K562 (cell line): Measurements from ENCODE around the gene CD164L2. TPM values are rescaled to one million over a fixed set of nuclear protein-coding genes. Genes with fewer than 3 reads are reported as not detected.

Experiments used
- ARNT ChIP-seq, 2 experiments: fragments of 450-650 bp; IDR thresholded peaks; 2 replicates each; pipeline ENCODE4 v1.6.1; 2016; ENCODE audit warnings: mild to moderate bottlenecking in 1 of 2
- COPS2 ChIP-seq: fragments of 450-650 bp; conservative IDR thresholded peaks from 2 replicates; pipeline ENCODE4 v1.6.1; 2016; ENCODE audit warnings: mild to moderate bottlenecking, moderate library complexity
- CTCFL ChIP-seq: IDR thresholded peaks from 2 replicates; pipeline ENCODE4 v1.6.1; 2011; ENCODE audit warnings: borderline replicate concordance, low read depth, mild to moderate bottlenecking, moderate library complexity, low read length; ENCODE audit not compliant: insufficient read depth, poor library complexity, severe bottlenecking
- EP300 ChIP-seq: IDR thresholded peaks from 2 replicates; pipeline ENCODE4 v1.6.1; 2012; ENCODE audit warnings: low read length, improper control_type of control experiment
- EP400 ChIP-seq: fragments of 450-650 bp; IDR thresholded peaks from 2 replicates; pipeline ENCODE4 v1.6.1; 2017; ENCODE audit warnings: antibody characterized with exemption, mild to moderate bottlenecking, moderate library complexity
- FOXJ2 ChIP-seq: fragments of 200-800 bp; sonication (Bioruptor generic); IDR thresholded peaks from 2 replicates; pipeline ENCODE4 v1.6.1; 2016; ENCODE audit warnings: missing genetic modification characterization, missing compliant biosample characterization
- KDM5B ChIP-seq: fragments of 200-600 bp; sonication (generic); IDR thresholded peaks from 2 replicates; pipeline ENCODE4 v1.6.1; 2012; ENCODE audit warnings: low read depth, mild to moderate bottlenecking, moderate library complexity, low read length, control low read depth, inconsistent platforms; ENCODE audit not compliant: insufficient replicate concordance
- MCM3 ChIP-seq: fragments of 450-650 bp; IDR thresholded peaks from 2 replicates; pipeline ENCODE4 v1.6.1; 2016
- MXD1 ChIP-seq: fragments of 250-450 bp; sonication (Bioruptor Pico); IDR thresholded peaks from 2 replicates; pipeline ENCODE4 v1.8.0; 2021; ENCODE audit warnings: borderline replicate concordance, mild to moderate bottlenecking, moderate library complexity; ENCODE audit not compliant: poor library complexity, severe bottlenecking
- NFXL1 ChIP-seq: fragments of 450-650 bp; formaldehyde crosslinking; IDR thresholded peaks from 2 replicates; pipeline ENCODE4 v1.4.0; 2021; ENCODE audit warnings: mild to moderate bottlenecking
- NR1H2 ChIP-seq: sonication (generic); formaldehyde crosslinking; IDR thresholded peaks from 2 replicates; pipeline ENCODE4 v1.4.0; 2020; ENCODE audit warnings: mild to moderate bottlenecking, missing genetic modification reagents
- PKNOX1 ChIP-seq: fragments of 450-650 bp; IDR thresholded peaks from 2 replicates; pipeline ENCODE4 v1.6.1; 2016
- SMAD1 ChIP-seq: fragments of 150-350 bp; IDR thresholded peaks from 2 replicates; pipeline ENCODE4 v1.6.1; 2014; ENCODE audit warnings: low read length, low read depth; ENCODE audit not compliant: partially characterized antibody
- SMAD4 ChIP-seq: fragments of 250-450 bp; sonication (Bioruptor Pico); conservative IDR thresholded peaks from 2 replicates; pipeline ENCODE4 v1.8.0; 2021; ENCODE audit warnings: inconsistent platforms, mild to moderate bottlenecking, moderate library complexity
- SNIP1 ChIP-seq: fragments of 450-650 bp; IDR thresholded peaks from 2 replicates; pipeline ENCODE4 v1.7.1; 2017; ENCODE audit warnings: low read depth, mild to moderate bottlenecking
- TBP ChIP-seq: optimal IDR thresholded peaks from 2 replicates; pipeline ENCODE3; 2011; ENCODE audit warnings: low read depth, low read length, improper control_type of control experiment
- TEAD2 ChIP-seq: fragments of 450-650 bp; IDR thresholded peaks from 2 replicates; pipeline ENCODE4 v1.6.1; 2016; ENCODE audit warnings: missing genetic modification characterization, control low read depth, missing compliant biosample characterization
- TOE1 ChIP-seq, 2 experiments: fragments of 450-650 bp in 1 of 2; sonication (generic) in 1 of 2; formaldehyde crosslinking in 1 of 2; IDR thresholded peaks; 2 replicates each; pipeline versions ENCODE4 v1.7.1 to v1.8.0; 2016 to 2022; ENCODE audit warnings: borderline replicate concordance in 2 of 2, mild to moderate bottlenecking in 2 of 2, antibody characterized with exemption in 1 of 2, inconsistent platforms in 1 of 2, low read depth in 1 of 2, missing genetic modification reagents in 1 of 2, moderate library complexity in 1 of 2
- USF1 ChIP-seq: sonication (generic); formaldehyde crosslinking; IDR thresholded peaks from 2 replicates; pipeline ENCODE4 v1.9.0; 2022; ENCODE audit warnings: mild to moderate bottlenecking, missing genetic modification reagents
- XRCC5 ChIP-seq: fragments of 200-400 bp; formaldehyde crosslinking; IDR thresholded peaks from 2 replicates; pipeline ENCODE4 v1.6.1; 2017; ENCODE audit warnings: low read depth, mild to moderate bottlenecking, low read length
- ZNF134 ChIP-seq: fragments of 250-450 bp; sonication (Bioruptor Pico); conservative IDR thresholded peaks from 2 replicates; pipeline ENCODE4 v1.4.0; 2020
- ZNF175 ChIP-seq: fragments of 200-800 bp; sonication (Bioruptor generic); IDR thresholded peaks from 2 replicates; pipeline ENCODE4 v1.6.1; 2016; ENCODE audit warnings: low read depth, mild to moderate bottlenecking, missing genetic modification characterization, missing compliant biosample characterization
- ZNF644 ChIP-seq: fragments of 200-800 bp; sonication (Bioruptor generic); IDR thresholded peaks from 2 replicates; pipeline ENCODE4 v1.6.1; 2016; ENCODE audit warnings: low read depth, missing genetic modification characterization, missing compliant biosample characterization
- ZNF695 ChIP-seq: fragments of 450-650 bp; formaldehyde crosslinking; IDR thresholded peaks from 2 replicates; pipeline ENCODE4 v1.4.0; 2020; ENCODE audit warnings: mild to moderate bottlenecking, moderate library complexity
- ZNF717 ChIP-seq: fragments of 250-450 bp; sonication (Bioruptor Pico); IDR thresholded peaks from 2 replicates; pipeline ENCODE4 v1.5.0; 2021
- polyA plus RNA-seq, 8 experiments: library from polyadenylated mRNA; depleted of rRNA in 4 of 8; stranded (reverse) in 5 of 8; unstranded in 3 of 8; fragments of >200 nt; fragmentation: Nextera tagmentation in 2 of 8; fragmentation: Illumina TruSeq in 1 of 8; extraction: Ambion mirVana in 2 of 8; extraction: Trizol in 1 of 8; gene quantifications; 2 replicates each; pipeline versions ENCODE4 v1.2.1 to v1.2.3, GENCODE V29; 2011 to 2014; ENCODE audit warnings: inconsistent platforms in 1 of 8, missing spikeins in 1 of 8
- total RNA-seq, 7 experiments: library from RNA; depleted of rRNA in 6 of 7; stranded (reverse); fragments of >200 nt in 6 of 7; fragmentation: Illumina TruSeq in 2 of 7; extraction: Trizol in 2 of 7; gene quantifications; 2 replicates each; pipeline versions ENCODE4 v1.2.1 to v1.2.3, GENCODE V29; 2011 to 2021; ENCODE audit warnings: low replicate concordance in 1 of 7

Gene CD164L2
- total and polyA plus RNA-seq, 9 of the 15 experiments (the other 6 are each of a cell fraction or from before 2014, with no cell fraction given): 0.08 to 0.92 (median 0.38) TPM; not detected in 1

- no peak for TF ChIP-seq CTCFL
- no peak; the same call in 1 of the 2 replicates for TF ChIP-seq XRCC5
- TF ChIP-seq ARNT (IDR thresholded peaks at IDR 0.05): peak; percentile 59 to 92; a peak in 3 of 4 replicates
- TF ChIP-seq USF1 (CRISPR knock-in tag): no peak; the same call in 1 of the 2 replicates
- no peak for TF ChIP-seq MXD1 (CRISPR knock-in tag)
- TF ChIP-seq ZNF695 (CRISPR knock-in tag): no peak
- no peak for TF ChIP-seq TEAD2 (tag)
- no peak for TF ChIP-seq TBP
- TF ChIP-seq NR1H2: no peak
- 0 out of 2 replicates have a peak, but pooled peaks have one; percentile 30 for TF ChIP-seq ZNF175 (CRISPR knock-in tag)
- TF ChIP-seq KDM5B: no peak
- TF ChIP-seq EP400: peak; percentile 47; the same call in 1 of the 2 replicates
- no peak for TF ChIP-seq ZNF717
- TF ChIP-seq ZNF644 (tag): no peak
- no peak for TF ChIP-seq NFXL1 (CRISPR knock-in tag)
- TF ChIP-seq MCM3: no peak
- peak; percentile 34 for TF ChIP-seq PKNOX1
- TF ChIP-seq TOE1 (IDR thresholded peaks at IDR 0.05; ENCODE audit: borderline replicate concordance): no peak
- no peak for TF ChIP-seq TOE1 (CRISPR knock-in tag; IDR thresholded peaks at IDR 0.05; ENCODE audit: borderline replicate concordance, low read depth)
- TF ChIP-seq COPS2: no peak
- TF ChIP-seq ZNF134 (CRISPR knock-in tag): no peak
- peak; percentile 91 for TF ChIP-seq EP300
- TF ChIP-seq SMAD1: no peak
- TF ChIP-seq SMAD4: peak; percentile 69
- TF ChIP-seq FOXJ2 (tag): no peak
- no peak for TF ChIP-seq SNIP1
These were observed 45.3 kb upstream of the CD164L2 start (continued) for GRCh38 chr1:27428316-27429028.
